DMS53 treated with DMSO at 0.1 percent for 48 hours (cell line): Measurements from ENCODE around the gene ZNF625.
"Not testable (repeated sequence)": the region's sequence is repeated elsewhere in the genome, so short reads cannot be mapped to it uniquely, and the experiment has no call there.

Source experiments
- DNase-seq: peaks from one replicate; lab custom pipeline; 2025; ENCODE audit not compliant: unreplicated experiment; lab: John Stamatoyannopoulos, UW

Gene ZNF625

GRCh38 chr19:12139269-12139668 lies 17.3 kb downstream of the ZNF625 start:
- DNase-seq: no peak

GRCh38 chr19:12137221-12137940 lies 19.2 kb downstream of the ZNF625 start:
- no peak for DNase-seq

GRCh38 chr19:12133069-12133468 lies 23.5 kb downstream of the ZNF625 start:
- no peak for DNase-seq

- peak; percentile 2 for DNase-seq
These were observed 29.8 kb downstream of the ZNF625 start for GRCh38 chr19:12126707-12127106.

- DNase-seq: no peak
These were observed 39.1 kb downstream of the ZNF625 start for GRCh38 chr19:12117201-12117970.

- no peak for DNase-seq
These were observed 43.4 kb downstream of the ZNF625 start for GRCh38 chr19:12113121-12113520.

- DNase-seq: no peak
These were observed 43.8 kb downstream of the ZNF625 start for GRCh38 chr19:12112701-12113100.

- no peak for DNase-seq
These were observed 44.4 kb downstream of the ZNF625 start for GRCh38 chr19:12111943-12112637.

GRCh38 chr19:12111176-12111575 lies 45.4 kb downstream of the ZNF625 start:
- no peak for DNase-seq

GRCh38 chr19:12103909-12104308 lies 52.6 kb downstream of the ZNF625 start:
- DNase-seq: not testable (repeated sequence)

GRCh38 chr19:12098040-12098439 lies 58.5 kb downstream of the ZNF625 start:
- no peak for DNase-seq

- DNase-seq: no peak
These were observed 61.3 kb downstream of the ZNF625 start for GRCh38 chr19:12095111-12095790.
